A549 (cell line): ENCODE measurements around the gene BOC.

Source experiments
- CTCF ChIP-seq: fragments of >200 bp; sonication (Bioruptor Twin); formaldehyde crosslinking; IDR thresholded peaks from 3 replicates; pipeline ENCODE4 v1.5.1; 2016
- EHF ChIP-seq: fragments of 250-450 bp; sonication (Bioruptor Pico); IDR thresholded peaks from 2 replicates; pipeline ENCODE4 v1.5.0; 2020; ENCODE audit warnings: mild to moderate bottlenecking
- EP300 ChIP-seq, 2 experiments: fragments of >200 bp; sonication (Bioruptor Twin); formaldehyde crosslinking; IDR thresholded peaks; 2 replicates in 1 of 2; 3 replicates in 1 of 2; pipeline ENCODE4 v1.6.1; 2016 to 2017
- HDAC2 ChIP-seq: fragments of 200-600 bp; sonication (generic); IDR thresholded peaks from 2 replicates; pipeline ENCODE4 v1.6.1; 2016
- KDM5A ChIP-seq: fragments of 200-600 bp; sonication (generic); IDR thresholded peaks from 2 replicates; pipeline ENCODE4 v1.6.1; 2016; ENCODE audit warnings: antibody characterized with exemption, mild to moderate bottlenecking
- MAX ChIP-seq: IDR thresholded peaks from 2 replicates; pipeline ENCODE4 v1.6.1; 2012
- POLR2A ChIP-seq: IDR thresholded peaks from 2 replicates; pipeline ENCODE4 v1.6.1; 2012; ENCODE audit warnings: mild to moderate bottlenecking, low read length
- RCOR1 ChIP-seq: fragments of 150-350 bp; IDR thresholded peaks from 2 replicates; pipeline ENCODE4 v1.6.1; 2014; ENCODE audit warnings: antibody characterized with exemption, low read length, low read depth
- USF2 ChIP-seq: fragments of 450-650 bp; IDR thresholded peaks from 2 replicates; pipeline ENCODE4 v1.6.1; 2014; ENCODE audit warnings: antibody characterized with exemption

- no peak for TF ChIP-seq USF2
- no peak for TF ChIP-seq HDAC2
- TF ChIP-seq MAX = no peak
- TF ChIP-seq EP300 (IDR thresholded peaks at IDR 0.05) = no peak
- no peak for TF ChIP-seq RCOR1
- TF ChIP-seq CTCF = no peak
- TF ChIP-seq EHF = no peak
- TF ChIP-seq KDM5A = no peak
- TF ChIP-seq POLR2A = no peak
These were observed 73.2 kb downstream of the BOC start for GRCh38 chr3:113284453-113285050.
